IMR-90 (cell line): Measurements from ENCODE around the gene CERT1. TPM values are rescaled to one million over a fixed set of nuclear protein-coding genes. Genes with fewer than 3 reads are reported as not detected.

Experiments
- ATAC-seq: fragments of 200-7000 bp; cut with Tn5 transposase; 2 replicates; pipeline ENCODE4 v1.9.1; 2020; ENCODE audit warnings: low read depth, mild to moderate bottlenecking, moderate library complexity
- BruUV-seq: library from RNA; stranded (reverse); fragments of 400-500 nt; replicated peaks from 2 replicates; lab custom pipeline; 2021; lab: Mats Ljungman, UMichigan
- CTCF ChIA-PET: fragments of 300-600 bp; formaldehyde crosslinking; extraction: SDS; loops from one replicate; lab custom pipeline; 2021; ENCODE audit warnings: antibody characterized with exemption; lab: Yijun Ruan, JAX
- POLR2A ChIA-PET: fragments of 300-600 bp; sonication (Branson Sonifier 250); formaldehyde crosslinking; loops from one replicate; lab custom pipeline; 2022; ENCODE audit warnings: antibody characterized with exemption; ENCODE audit not compliant: unreplicated experiment; lab: Charles Lee
- DNase-seq: peaks from one replicate; pipeline ENCODE4 v3.0.0; 2013
- H2AFZ ChIP-seq: replicated peaks from 2 replicates; pipeline ENCODE3; 2013; ENCODE audit warnings: low read length, mild to moderate bottlenecking; ENCODE audit not compliant: poor library complexity
- H2AK5ac ChIP-seq: 2 replicates; pipeline ENCODE4 v1.6.1; 2013; ENCODE audit warnings: low read depth, low read length, inconsistent platforms
- H2AK9ac ChIP-seq: replicated peaks from 2 replicates; pipeline ENCODE3; 2013; ENCODE audit warnings: mild to moderate bottlenecking, low read depth, low read length, moderate library complexity; ENCODE audit not compliant: poor library complexity
- H2BK120ac ChIP-seq: 2 replicates; pipeline ENCODE4 v1.6.1; 2013; ENCODE audit warnings: low read depth, low read length, inconsistent platforms
- H2BK15ac ChIP-seq: 3 replicates; pipeline ENCODE4 v1.6.1; 2013; ENCODE audit warnings: low read depth, low read length, inconsistent platforms
- H2BK20ac ChIP-seq: 2 replicates; pipeline ENCODE4 v1.6.1; 2013; ENCODE audit warnings: low read depth, mild to moderate bottlenecking, inconsistent platforms, low read length, moderate library complexity
- H2BK5ac ChIP-seq: 2 replicates; pipeline ENCODE4 v1.6.1; 2013; ENCODE audit warnings: mild to moderate bottlenecking, low read depth, low read length, inconsistent platforms; ENCODE audit not compliant: poor library complexity, severe bottlenecking
- H3K14ac ChIP-seq: replicated peaks from 2 replicates; pipeline ENCODE4 v1.6.1; 2013; ENCODE audit warnings: low read depth, low read length, inconsistent platforms
- H3K18ac ChIP-seq: 2 replicates; pipeline ENCODE4 v1.6.1; 2013; ENCODE audit warnings: low read depth, low read length, control low read depth
- H3K23ac ChIP-seq: 2 replicates; pipeline ENCODE4 v1.6.1; 2013; ENCODE audit warnings: low read depth, low read length, inconsistent platforms
- H3K27ac ChIP-seq: 2 replicates; pipeline ENCODE4 v1.5.1; 2013; ENCODE audit warnings: mild to moderate bottlenecking, control low read depth, low read length; ENCODE audit not compliant: insufficient read depth
- H3K27me3 ChIP-seq: 2 replicates; pipeline ENCODE4 v1.6.1; 2013; ENCODE audit warnings: low read length; ENCODE audit not compliant: control insufficient read depth, insufficient read depth
- H3K36me3 ChIP-seq: 2 replicates; pipeline ENCODE4 v1.6.1; 2013; ENCODE audit warnings: low read length, mixed read lengths; ENCODE audit not compliant: control insufficient read depth, insufficient read depth
- H3K4ac ChIP-seq: 2 replicates; pipeline ENCODE4 v1.6.1; 2013; ENCODE audit warnings: low read depth, low read length, inconsistent platforms
- H3K4me1 ChIP-seq: 2 replicates; pipeline ENCODE4 v1.6.1; 2013; ENCODE audit warnings: low read length, mixed read lengths; ENCODE audit not compliant: control insufficient read depth, insufficient read depth
- H3K4me2 ChIP-seq: 2 replicates; pipeline ENCODE4 v1.6.1; 2013; ENCODE audit warnings: low read depth, mild to moderate bottlenecking, control low read depth, low read length, moderate library complexity
- H3K4me3 ChIP-seq: 2 replicates; pipeline ENCODE4 v1.5.1; 2013; ENCODE audit warnings: low read depth, mild to moderate bottlenecking, control low read depth, low read length, moderate library complexity; ENCODE audit not compliant: insufficient read depth
- H3K56ac ChIP-seq: 2 replicates; pipeline ENCODE4 v1.6.1; 2013; ENCODE audit warnings: low read length, inconsistent platforms; ENCODE audit not compliant: insufficient read depth; ENCODE audit errors: extremely low read depth
- H3K79me1 ChIP-seq, 2 experiments: 2 replicates each; pipeline ENCODE4 v1.6.1; 2013; ENCODE audit warnings: low read length in 2 of 2, inconsistent platforms in 1 of 2, low read depth in 1 of 2
- H3K9ac ChIP-seq: 2 replicates; pipeline ENCODE4 v1.6.1; 2013; ENCODE audit warnings: low read depth, low read length, control low read depth
- H3K9me1 ChIP-seq: 2 replicates; pipeline ENCODE4 v1.6.1; 2013; ENCODE audit warnings: low read length, inconsistent platforms; ENCODE audit not compliant: insufficient read depth
- H3K9me3 ChIP-seq: 2 replicates; pipeline ENCODE4 v1.6.1; 2013; ENCODE audit warnings: low read length; ENCODE audit not compliant: control insufficient read depth, insufficient read depth
- H4K20me1 ChIP-seq: 2 replicates; pipeline ENCODE4 v1.6.1; 2013; ENCODE audit warnings: low read length, inconsistent platforms; ENCODE audit not compliant: insufficient read depth
- H4K5ac ChIP-seq: 2 replicates; pipeline ENCODE4 v1.6.1; 2013; ENCODE audit warnings: mild to moderate bottlenecking, low read depth, low read length, control low read depth
- H4K8ac ChIP-seq, 2 experiments: 2 replicates each; pipeline ENCODE4 v1.6.1; 2013; ENCODE audit warnings: low read depth in 2 of 2, low read length in 2 of 2, control low read depth in 1 of 2, inconsistent platforms in 1 of 2
- H4K91ac ChIP-seq: 2 replicates; pipeline ENCODE4 v1.6.1; 2013; ENCODE audit warnings: low read depth, low read length, inconsistent platforms; ENCODE audit not compliant: insufficient read depth
- BHLHE40 ChIP-seq: fragments of 150-350 bp; IDR thresholded peaks from 2 replicates; pipeline ENCODE4 v1.6.1; 2016; ENCODE audit warnings: mild to moderate bottlenecking, low read depth, low read length
- CEBPB ChIP-seq: IDR thresholded peaks from 2 replicates; pipeline ENCODE4 v1.6.1; 2012; ENCODE audit warnings: low read depth, low read length, improper control_type of control experiment
- CHD1 ChIP-seq: IDR thresholded peaks from 2 replicates; pipeline ENCODE4 v1.6.1; 2012; ENCODE audit warnings: low read depth, low read length, improper control_type of control experiment
- FOS ChIP-seq: fragments of 150-350 bp; IDR thresholded peaks from 2 replicates; pipeline ENCODE4 v1.6.1; 2016; ENCODE audit warnings: low read depth, low read length
- MAFK ChIP-seq: IDR thresholded peaks from 2 replicates; pipeline ENCODE4 v1.6.1; 2012; ENCODE audit warnings: low read depth, low read length, improper control_type of control experiment
- MAZ ChIP-seq: IDR thresholded peaks from 2 replicates; pipeline ENCODE4 v1.6.1; 2012; ENCODE audit warnings: low read depth, mild to moderate bottlenecking, low read length, improper control_type of control experiment, moderate library complexity, borderline replicate concordance
- MXI1 ChIP-seq: IDR thresholded peaks from 2 replicates; pipeline ENCODE4 v1.6.1; 2012; ENCODE audit warnings: low read depth, mild to moderate bottlenecking, low read length, moderate library complexity, borderline replicate concordance
- NFE2L2 ChIP-seq: fragments of 150-350 bp; IDR thresholded peaks from 2 replicates; pipeline ENCODE4 v1.6.1; 2016; ENCODE audit warnings: low read depth, mild to moderate bottlenecking, low read length
- POLR2A ChIP-seq: IDR thresholded peaks from 2 replicates; pipeline ENCODE4 v1.6.1; 2012; ENCODE audit warnings: mild to moderate bottlenecking, low read depth, low read length
- RAD21 ChIP-seq: IDR thresholded peaks from 2 replicates; pipeline ENCODE4 v1.6.1; 2012; ENCODE audit warnings: low read length, improper control_type of control experiment
- RCOR1 ChIP-seq: IDR thresholded peaks from 2 replicates; pipeline ENCODE4 v1.6.1; 2012; ENCODE audit warnings: mild to moderate bottlenecking, low read length, improper control_type of control experiment; ENCODE audit not compliant: insufficient replicate concordance
- RFX5 ChIP-seq: IDR thresholded peaks from 2 replicates; pipeline ENCODE4 v1.8.0; 2012; ENCODE audit warnings: low read depth, mild to moderate bottlenecking, low read length, moderate library complexity
- SMC3 ChIP-seq: fragments of 150-350 bp; IDR thresholded peaks from 2 replicates; pipeline ENCODE4 v1.6.1; 2016; ENCODE audit warnings: low read depth, mild to moderate bottlenecking, antibody characterized with exemption, low read length, moderate library complexity
- WGBS, 2 experiments: methylation state at CpG; one replicate each; pipeline versions ENCODE4 v1.1.5 to v1.1.7; 2013; ENCODE audit warnings: missing lambda C conversion rate in 2 of 2; ENCODE audit not compliant: insufficient read length in 1 of 2; ENCODE audit errors: extremely low coverage in 2 of 2; 5-methylcytosine and 5-hydroxymethylcytosine counted together
- dilution Hi-C: fragments of 300-500 bp; cut with HindIII; formaldehyde crosslinking; loops from one replicate; pipeline ENCODE4 v1.14.3; 2018; ENCODE audit warnings: low sequenced_read_pairs; ENCODE audit not compliant: unreplicated experiment
- in situ Hi-C: fragments of 300-500 bp; cut with MboI; formaldehyde crosslinking; loops from 3 replicates; pipeline ENCODE4 v1.14.3; 2019; ENCODE audit warnings: low sequenced_read_pairs, inconsistent platforms, mixed read lengths
- intact Hi-C: fragments of 100-400 bp; cut with micrococcal nuclease; formaldehyde crosslinking; loops from 2 replicates; pipeline ENCODE4 v1.10.0; 2022
- polyA plus RNA-seq, 3 experiments: library from polyadenylated mRNA; depleted of rRNA; stranded (reverse); fragments of >200 nt; gene quantifications; 2 replicates each; pipeline ENCODE4 v1.2.3, GENCODE V29; 2012; ENCODE audit warnings: low replicate concordance in 1 of 3
- total RNA-seq: library from RNA; depleted of rRNA; stranded (reverse); fragments of >200 nt; gene quantifications from 2 replicates; pipeline ENCODE4 v1.2.3, GENCODE V29; 2012
- TF ChIP-seq, protein P1 (sequence below): fragments of 150-350 bp; IDR thresholded peaks from 2 replicates; pipeline ENCODE4 v1.6.1; 2017; ENCODE audit warnings: mild to moderate bottlenecking, antibody characterized with exemption, low read length, low read depth
- TF ChIP-seq, protein P2 (sequence below): fragments of 150-350 bp; IDR thresholded peaks from 2 replicates; pipeline ENCODE4 v1.6.1; 2016; ENCODE audit warnings: low read depth, mild to moderate bottlenecking, low read length, moderate library complexity, borderline replicate concordance
- TF ChIP-seq, protein P3 (sequence below): conservative IDR thresholded peaks from 2 replicates; pipeline ENCODE4 v1.5.1; 2012; ENCODE audit warnings: mild to moderate bottlenecking, low read depth, low read length, improper control_type of control experiment

Gene CERT1
- total and polyA plus RNA-seq, 2 of the 4 experiments (the other 2 are of a cell fraction) = 7.2 TPM

DNA sequence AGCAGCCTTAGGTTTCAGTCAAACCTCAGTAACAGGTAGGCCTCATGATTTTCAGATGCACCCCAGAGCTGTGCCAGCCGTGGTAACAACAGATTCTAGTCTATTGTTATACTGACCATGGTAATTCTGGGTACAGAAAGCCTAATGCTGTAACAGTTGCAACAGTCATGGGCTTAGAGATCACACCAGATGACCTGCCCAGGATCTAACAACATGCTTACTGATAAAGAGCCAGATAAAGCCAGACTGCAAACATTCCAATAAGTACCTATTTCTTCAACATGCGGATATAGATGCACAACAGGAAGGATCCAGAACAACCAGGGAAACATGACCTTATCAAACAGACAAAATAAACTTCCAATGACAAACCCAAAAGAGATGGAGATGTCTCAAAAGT lies 42.8 kb downstream of the CERT1 start:
- dilution Hi-C loops = no loop called here
- H3K18ac ChIP-seq = no peak overlapping the region
- no peak overlapping the region for H4K5ac ChIP-seq
- H3K9me3 ChIP-seq = peaks cover 7% of the 10 kb centered on the region; the same call in 1 of the 2 replicates
- in situ Hi-C loops = no loop called here
- BruUV-seq = no TSS peak
- no peaks in the 10 kb centered on the region for H3K36me3 ChIP-seq
- intact Hi-C loops = no loop called here
- H2BK120ac ChIP-seq = no peak overlapping the region
- H3K9me1 ChIP-seq = no peaks in the 10 kb centered on the region
- H2AK9ac ChIP-seq = no peak overlapping the region
- no peak overlapping the region for H2BK15ac ChIP-seq
- H3K27ac ChIP-seq = no peak overlapping the region
- H3K27me3 ChIP-seq = no peaks in the 10 kb centered on the region
- ChIA-PET CTCF (no interaction called here), POLR2A (interaction anchor here (0.6 kb wide), 1 partner anchor 10 kb away, joined by 9 read pairs; no protein-coding TSS in a partner anchor)
- H3K4me3 ChIP-seq = no peak overlapping the region
- no peak overlapping the region for H3K4me2 ChIP-seq
- H3K23ac ChIP-seq = no peak overlapping the region
- peaks cover 16 to 40% of the 10 kb centered on the region in 2 experiments; a peak in 3 of 4 replicates for H3K79me1 ChIP-seq
- ATAC-seq (no peak), DNase-seq (no peak)
- TF ChIP-seq BHLHE40 = no peak
- no peak for TF ChIP-seq SMC3
- TF ChIP-seq MXI1 = no peak
- TF ChIP-seq MAZ = no peak
- no peak for TF ChIP-seq RCOR1
- TF ChIP-seq POLR2A = no peak
- no peak for TF ChIP-seq NFE2L2
- TF ChIP-seq RAD21 = no peak
- no peak for TF ChIP-seq CEBPB
- TF ChIP-seq MAFK = no peak
- TF ChIP-seq FOS = no peak
- TF ChIP-seq, protein P1, sequence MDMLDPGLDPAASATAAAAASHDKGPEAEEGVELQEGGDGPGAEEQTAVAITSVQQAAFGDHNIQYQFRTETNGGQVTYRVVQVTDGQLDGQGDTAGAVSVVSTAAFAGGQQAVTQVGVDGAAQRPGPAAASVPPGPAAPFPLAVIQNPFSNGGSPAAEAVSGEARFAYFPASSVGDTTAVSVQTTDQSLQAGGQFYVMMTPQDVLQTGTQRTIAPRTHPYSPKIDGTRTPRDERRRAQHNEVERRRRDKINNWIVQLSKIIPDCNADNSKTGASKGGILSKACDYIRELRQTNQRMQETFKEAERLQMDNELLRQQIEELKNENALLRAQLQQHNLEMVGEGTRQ = no peak
- TF ChIP-seq, protein P2, sequence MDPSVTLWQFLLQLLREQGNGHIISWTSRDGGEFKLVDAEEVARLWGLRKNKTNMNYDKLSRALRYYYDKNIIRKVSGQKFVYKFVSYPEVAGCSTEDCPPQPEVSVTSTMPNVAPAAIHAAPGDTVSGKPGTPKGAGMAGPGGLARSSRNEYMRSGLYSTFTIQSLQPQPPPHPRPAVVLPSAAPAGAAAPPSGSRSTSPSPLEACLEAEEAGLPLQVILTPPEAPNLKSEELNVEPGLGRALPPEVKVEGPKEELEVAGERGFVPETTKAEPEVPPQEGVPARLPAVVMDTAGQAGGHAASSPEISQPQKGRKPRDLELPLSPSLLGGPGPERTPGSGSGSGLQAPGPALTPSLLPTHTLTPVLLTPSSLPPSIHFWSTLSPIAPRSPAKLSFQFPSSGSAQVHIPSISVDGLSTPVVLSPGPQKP = no peak
- TF ChIP-seq, protein P3, sequence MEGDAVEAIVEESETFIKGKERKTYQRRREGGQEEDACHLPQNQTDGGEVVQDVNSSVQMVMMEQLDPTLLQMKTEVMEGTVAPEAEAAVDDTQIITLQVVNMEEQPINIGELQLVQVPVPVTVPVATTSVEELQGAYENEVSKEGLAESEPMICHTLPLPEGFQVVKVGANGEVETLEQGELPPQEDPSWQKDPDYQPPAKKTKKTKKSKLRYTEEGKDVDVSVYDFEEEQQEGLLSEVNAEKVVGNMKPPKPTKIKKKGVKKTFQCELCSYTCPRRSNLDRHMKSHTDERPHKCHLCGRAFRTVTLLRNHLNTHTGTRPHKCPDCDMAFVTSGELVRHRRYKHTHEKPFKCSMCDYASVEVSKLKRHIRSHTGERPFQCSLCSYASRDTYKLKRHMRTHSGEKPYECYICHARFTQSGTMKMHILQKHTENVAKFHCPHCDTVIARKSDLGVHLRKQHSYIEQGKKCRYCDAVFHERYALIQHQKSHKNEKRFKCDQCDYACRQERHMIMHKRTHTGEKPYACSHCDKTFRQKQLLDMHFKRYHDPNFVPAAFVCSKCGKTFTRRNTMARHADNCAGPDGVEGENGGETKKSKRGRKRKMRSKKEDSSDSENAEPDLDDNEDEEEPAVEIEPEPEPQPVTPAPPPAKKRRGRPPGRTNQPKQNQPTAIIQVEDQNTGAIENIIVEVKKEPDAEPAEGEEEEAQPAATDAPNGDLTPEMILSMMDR = no peak
- no peak for TF ChIP-seq RFX5
- no peak for TF ChIP-seq CHD1
- no peaks in the 10 kb centered on the region for H3K4me1 ChIP-seq
- H2BK5ac ChIP-seq = no peak overlapping the region
- peaks cover 16% of the 10 kb centered on the region; the same call in 1 of the 2 replicates for H4K20me1 ChIP-seq
- H3K4ac ChIP-seq = no peak overlapping the region
- no peak overlapping the region for H3K14ac ChIP-seq
- WGBS, 2 experiments = no CpG with 5 or more reads among the region's 2 CpGs
- no peak overlapping the region for H2AK5ac ChIP-seq
- no peak overlapping the region for H4K91ac ChIP-seq
- no peak overlapping the region for H2BK20ac ChIP-seq
- H3K56ac ChIP-seq = no peak overlapping the region
- H3K9ac ChIP-seq = no peak overlapping the region
- no peak overlapping the region for H4K8ac ChIP-seq
- no peak overlapping the region for H2AFZ ChIP-seq
